GM21447 (cell line): Measurements from ENCODE around the gene CFAP58.
"Not testable (repeated sequence)": the region's sequence is repeated elsewhere in the genome, so short reads cannot be mapped to it uniquely, and the experiment has no call there.

Source experiments
- ATAC-seq: cut with Tn5 transposase; IDR thresholded peaks from one replicate; pipeline ENCODE4 v1.9.1; 2021; ENCODE audit not compliant: unreplicated experiment

Gene CFAP58

DNA sequence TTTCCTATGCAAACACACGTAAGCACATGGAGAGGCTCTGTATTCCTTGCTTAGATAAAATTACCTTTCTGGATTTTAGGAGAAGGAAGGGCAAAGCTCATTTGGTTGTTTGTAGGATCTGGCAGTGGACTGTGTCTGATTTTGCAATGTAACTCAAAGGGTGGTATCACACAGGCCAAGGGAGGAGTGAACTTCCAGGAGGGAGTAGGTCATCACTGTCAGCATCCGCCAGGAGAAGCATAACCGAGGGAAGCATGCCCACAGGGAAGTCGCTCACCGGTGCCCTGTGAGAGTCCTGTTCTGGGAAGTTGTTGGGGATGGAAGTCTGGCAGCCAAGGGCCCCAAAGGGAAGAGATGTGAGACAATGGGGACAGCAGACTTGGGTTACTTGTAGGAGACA lies 74.4 kb downstream of the CFAP58 start:
- no peak for ATAC-seq

GRCh38 chr10:104429846-104430245 lies 76.2 kb downstream of the CFAP58 start:
- ATAC-seq: no peak

DNA sequence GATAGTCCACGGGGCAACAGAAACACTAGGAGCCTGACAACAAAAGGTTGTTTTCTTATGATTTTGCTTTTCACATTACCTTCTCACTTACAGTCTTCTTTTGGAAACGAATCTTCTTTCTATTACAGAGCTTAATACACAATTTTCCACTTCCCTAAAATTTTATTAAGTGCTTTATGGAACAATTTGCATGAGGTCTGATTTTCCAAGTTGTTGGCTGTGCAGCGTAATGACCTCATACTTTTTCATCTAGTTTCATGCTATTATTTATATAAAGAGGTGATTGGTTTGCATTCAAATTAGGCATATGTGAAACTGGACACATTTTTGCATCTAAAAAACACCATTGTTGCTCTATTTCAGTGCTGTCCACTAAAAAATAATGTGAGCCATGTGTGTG lies 76.7 kb downstream of the CFAP58 start:
- no peak for ATAC-seq

DNA sequence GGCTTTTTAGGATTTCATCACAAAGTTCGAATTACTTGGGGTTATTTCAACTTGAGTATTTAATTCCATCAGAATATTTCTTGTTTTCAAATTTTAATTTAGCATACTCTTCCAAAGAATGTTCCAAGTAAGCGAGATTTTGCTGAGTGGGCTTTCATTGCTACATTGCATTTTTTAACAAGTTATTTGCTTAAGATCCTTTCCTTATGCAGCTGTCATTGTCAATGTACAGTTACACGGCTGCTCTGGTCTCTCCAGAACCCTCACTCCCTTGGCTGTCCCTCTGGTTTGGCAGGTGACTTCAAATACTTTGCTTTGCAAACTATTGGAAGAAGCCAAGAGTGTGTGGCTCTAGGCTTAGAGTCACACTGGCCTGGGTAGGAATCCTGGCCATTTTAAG lies 80.0 kb downstream of the CFAP58 start:
- no peak for ATAC-seq

DNA sequence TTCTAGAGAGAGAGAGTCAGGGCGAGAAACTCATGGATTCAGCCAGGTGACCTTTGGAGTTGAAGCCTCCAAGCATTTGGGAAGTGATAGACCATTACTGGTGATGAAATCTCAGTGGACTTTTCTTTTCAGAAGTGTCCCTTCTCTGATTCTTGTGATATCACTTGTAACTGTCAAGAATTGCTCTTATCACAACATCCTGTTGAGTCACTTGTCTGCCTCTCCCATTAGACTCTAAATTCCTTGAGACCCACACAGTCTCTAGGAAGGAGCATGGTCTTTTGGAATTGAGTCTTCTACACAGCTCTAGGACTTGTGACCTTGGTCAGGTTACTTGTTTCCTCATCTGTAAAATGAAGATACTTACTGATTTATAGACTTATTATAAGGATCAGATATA lies 81.0 kb downstream of the CFAP58 start:
- ATAC-seq: no peak

DNA sequence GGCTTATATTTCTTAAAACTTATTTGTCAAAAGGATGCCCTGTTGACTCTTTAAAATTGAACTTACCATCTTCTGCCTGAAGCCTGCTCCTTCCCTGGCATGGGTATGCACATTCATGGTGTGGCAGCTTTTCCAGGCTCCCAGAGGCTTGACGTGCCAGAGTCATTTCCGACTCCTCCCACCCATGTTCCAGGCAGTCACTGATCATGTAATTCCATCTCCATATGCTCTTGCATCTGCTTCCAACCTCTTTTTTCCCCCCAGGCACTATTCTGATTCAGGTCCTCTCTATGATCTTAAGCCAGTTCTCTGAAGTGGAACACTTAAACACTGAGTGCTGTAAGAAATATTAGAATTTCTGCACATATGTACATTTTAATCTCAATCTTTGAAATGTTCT lies 82.2 kb downstream of the CFAP58 start:
- no peak for ATAC-seq

DNA sequence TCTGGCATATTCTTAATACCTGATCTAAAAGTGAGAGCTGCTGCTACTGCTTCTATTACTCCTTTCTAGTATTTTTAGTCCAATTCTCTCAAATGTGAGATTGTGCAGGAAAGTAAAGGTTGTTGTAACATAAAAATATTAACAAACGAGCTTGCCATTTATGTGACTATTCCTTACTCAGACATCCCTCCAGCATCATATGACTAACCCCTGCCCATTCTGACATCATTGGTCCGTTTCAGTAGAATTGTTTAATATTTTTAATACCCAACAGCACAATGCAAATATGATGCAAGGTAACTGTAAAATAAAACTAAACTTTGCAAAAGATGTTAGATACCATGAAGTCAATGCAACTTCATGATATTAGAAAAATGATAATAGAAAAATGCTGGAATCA lies 83.6 kb downstream of the CFAP58 start:
- no peak for ATAC-seq

- ATAC-seq: no peak
Measured at GRCh38 chr10:104440221-104440620, 86.6 kb downstream of the CFAP58 start.

GRCh38 chr10:104441329-104442000 lies 87.8 kb downstream of the CFAP58 start:
- ATAC-seq: no peak

- no peak for ATAC-seq
Measured at GRCh38 chr10:104445359-104445758, 91.7 kb downstream of the CFAP58 start.

- no peak for ATAC-seq
Measured at GRCh38 chr10:104446151-104446550, 92.5 kb downstream of the CFAP58 start.

DNA sequence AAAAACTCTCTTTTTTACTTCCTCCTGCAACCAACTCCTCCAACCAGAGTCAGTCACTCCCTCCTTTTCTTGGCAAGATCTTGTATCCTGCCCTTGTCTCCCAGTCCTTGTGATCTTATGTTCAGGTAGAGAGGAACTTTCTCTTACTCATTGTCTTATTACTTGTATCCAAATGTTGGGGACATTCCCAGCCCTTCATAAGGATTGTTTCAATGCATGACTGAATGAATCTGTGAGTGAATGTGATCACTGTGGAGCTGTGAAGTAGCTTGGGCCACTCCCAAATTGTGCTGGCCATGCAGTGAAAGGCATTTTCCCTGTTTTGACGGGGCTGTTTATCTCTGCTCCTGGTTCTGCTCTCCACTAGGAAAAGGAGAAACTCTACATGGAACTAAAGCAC lies 93.7 kb downstream of the CFAP58 start:
- no peak for ATAC-seq

- ATAC-seq: no peak
Measured at GRCh38 chr10:104447906-104448305, 94.3 kb downstream of the CFAP58 start.

DNA sequence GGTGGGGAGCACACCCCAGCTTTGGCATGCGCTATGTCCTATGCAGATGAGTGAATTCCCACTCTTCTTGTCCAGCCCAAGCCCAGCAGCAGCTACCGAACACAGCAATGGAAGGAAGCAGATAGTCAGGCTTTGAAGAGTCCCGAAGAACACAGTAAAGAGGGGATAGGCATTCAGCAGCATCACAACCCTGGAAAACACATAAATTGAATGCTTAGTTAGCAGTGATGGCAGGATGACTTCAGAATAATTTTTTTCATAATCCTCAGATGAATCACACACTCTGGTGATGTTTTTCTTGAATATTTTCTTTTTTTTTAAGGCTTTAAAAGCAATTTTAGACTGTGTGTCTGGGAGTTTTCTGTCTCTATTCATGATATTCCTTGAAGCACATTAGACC lies 95.8 kb downstream of the CFAP58 start:
- ATAC-seq: no peak

DNA sequence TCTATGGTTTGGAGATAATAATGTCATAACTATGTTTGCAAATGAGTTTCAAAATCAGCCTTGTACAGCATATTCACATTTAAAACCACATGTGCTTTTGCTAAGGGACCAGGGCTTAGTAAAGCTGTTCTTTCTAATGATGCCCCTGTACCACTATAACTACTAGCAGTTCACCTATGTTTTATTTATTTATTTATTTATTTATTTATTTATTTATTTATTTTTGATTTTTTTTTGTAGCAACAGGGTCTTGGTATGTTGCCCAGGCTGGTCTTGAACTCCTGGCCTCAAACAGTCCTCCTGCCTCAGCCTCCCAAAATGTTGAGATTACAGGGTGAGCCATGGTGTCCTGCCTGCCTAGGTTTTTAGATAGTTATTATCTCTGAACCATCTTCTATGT lies 96.9 kb downstream of the CFAP58 start:
- no peak for ATAC-seq

DNA sequence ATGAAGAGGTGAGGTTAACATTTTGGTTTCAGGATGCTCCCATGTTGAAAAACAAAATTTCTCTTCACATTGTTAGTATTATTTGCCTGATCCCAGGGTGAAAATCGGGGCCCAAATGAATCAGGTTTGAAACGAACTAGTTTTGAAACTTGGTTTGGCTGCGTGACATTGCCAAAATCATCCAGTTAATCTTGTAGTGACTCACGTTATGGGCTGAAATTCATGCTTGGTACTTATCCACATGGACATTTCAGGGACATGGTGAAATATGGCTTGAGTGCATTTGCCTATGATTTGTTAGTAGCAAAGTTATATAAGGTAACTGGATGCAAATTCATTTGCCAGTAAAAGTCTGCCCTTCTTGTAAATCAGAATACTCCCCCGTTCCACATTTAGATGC lies 97.3 kb downstream of the CFAP58 start:
- no peak for ATAC-seq

- ATAC-seq: no peak
Measured at GRCh38 chr10:104452977-104453376, 99.3 kb downstream of the CFAP58 start.

DNA sequence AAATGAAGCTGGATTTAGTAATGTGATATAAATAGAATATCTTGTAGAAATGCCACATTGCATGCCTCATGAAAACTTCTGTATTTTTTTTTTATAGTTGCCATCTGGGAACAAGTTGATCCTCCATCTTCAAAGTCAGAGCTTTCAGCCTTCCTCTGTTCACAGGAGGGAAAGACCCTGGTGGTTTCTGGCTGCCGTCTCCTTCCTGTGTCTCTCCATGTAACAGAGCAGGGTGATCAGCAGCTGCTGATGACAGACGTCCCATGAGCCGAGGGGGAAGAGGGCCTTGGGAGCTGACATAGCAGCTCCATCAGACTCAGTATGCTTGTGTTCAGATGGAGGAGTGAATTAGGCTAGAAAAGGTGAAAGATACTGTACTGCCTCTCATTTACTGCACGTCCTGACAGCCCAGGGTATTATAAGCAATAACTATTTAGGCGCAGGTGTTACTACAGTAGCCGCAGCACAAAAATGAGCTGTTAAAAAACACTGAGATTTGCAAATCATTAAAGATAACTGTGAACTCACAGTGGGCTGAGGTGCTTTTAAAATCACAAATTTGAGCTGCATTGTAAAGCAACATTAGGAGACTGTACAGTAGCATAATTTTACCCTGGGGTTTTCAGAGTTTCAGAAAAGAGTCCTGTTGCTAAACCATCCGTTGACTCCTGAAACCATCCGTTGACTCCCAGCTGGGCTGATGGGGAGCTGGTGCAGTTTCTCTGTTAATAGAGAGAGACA lies 103.3 kb downstream of the CFAP58 start:
- no peak for ATAC-seq

DNA sequence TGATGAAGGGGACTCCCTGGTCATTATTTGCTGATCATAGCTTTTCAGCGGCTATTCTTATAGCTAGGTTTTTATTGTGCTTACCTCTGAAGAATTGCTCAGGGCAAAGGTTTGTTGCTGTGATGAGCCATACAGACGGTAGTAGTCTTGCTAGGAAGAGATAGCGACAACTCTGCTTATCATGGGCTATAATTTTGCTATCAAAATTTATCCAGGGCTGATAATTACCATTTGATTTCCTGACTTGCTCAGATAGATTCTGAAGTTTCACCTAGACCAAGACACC lies 103.9 kb downstream of the CFAP58 start:
- no peak for ATAC-seq

GRCh38 chr10:104465575-104465974 lies 111.9 kb downstream of the CFAP58 start:
- not testable (repeated sequence) for ATAC-seq

DNA sequence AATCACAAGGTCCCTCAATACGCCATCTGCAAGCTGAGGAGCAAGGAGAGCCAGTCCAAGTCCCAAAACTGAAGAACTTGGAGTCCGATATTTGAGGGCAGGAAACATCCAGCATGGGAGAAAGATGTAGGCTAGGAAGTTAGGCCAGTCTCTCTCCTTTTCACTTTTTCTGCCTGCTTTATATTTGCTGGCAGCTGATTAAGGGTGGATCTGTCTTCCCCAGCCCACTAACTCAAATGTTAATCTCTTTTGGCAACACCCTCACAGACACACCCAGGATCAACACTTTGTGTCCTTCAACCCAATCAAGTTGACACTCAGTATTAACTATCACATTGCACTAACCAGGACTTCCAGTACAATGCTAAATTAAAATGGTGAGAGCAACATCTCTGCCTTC lies 115.2 kb downstream of the CFAP58 start:
- not testable (repeated sequence) for ATAC-seq

GRCh38 chr10:104472505-104472904 lies 118.9 kb downstream of the CFAP58 start:
- no peak for ATAC-seq
